Measurements from ENCODE around the gene ARFRP1. TPM values are rescaled to one million over a fixed set of nuclear protein-coding genes. Genes with fewer than 3 reads are reported as not detected.
A peak's percentile ranks its signal among the peaks of the same experiment; 100 is the strongest.

ARFRP1 gene
- total and polyA plus RNA-seq, 2 of the 13 experiments (the other 11 are each of a cell fraction or from before 2014, with no cell fraction given) = 32.0 to 51.1 TPM

DNA sequence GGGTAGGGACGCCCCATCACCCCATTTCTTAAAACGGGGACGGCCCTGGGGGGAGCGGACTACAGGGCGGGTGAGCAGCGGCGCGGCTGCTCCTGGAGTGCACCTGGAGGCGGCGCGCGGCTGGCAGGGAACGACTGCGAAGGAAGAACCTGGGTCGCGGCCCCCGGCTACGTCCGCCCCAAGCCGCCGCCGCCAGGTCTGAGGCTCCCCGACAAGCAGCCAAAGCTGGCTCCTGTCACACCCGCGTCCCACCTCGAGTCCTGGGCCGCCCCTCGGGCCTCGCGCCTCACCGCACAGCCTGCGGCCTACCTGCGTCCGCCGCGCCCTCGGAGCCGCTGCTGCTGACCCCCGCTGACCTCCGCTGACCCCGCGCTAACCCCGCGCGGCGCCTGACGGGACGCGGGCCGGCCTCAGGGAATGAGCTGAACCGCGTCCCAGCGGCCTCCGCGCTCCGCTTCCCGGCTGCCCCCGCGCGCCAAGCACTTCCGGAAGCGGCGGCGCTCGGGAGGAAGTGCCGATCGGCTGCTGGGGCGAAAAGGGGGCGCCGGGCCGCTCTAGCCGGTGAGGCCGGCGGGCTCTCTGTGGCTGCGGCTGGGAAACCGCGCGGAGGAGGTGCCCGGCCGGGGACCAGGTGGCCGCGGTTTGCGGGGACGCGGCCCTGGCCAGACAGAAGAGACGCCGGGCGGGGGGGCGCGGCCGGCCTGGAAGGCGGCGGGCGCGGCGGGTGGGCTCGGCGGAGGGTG lies at the start of gene ARFRP1, which contains the start of gene ZGPAT (continued):
- TF ChIP-seq IRF9 (CRISPR knock-in tag; IDR thresholded peaks at IDR 0.05; ENCODE audit: borderline replicate concordance) (peak; percentile 74; the same call in 1 of the 2 replicates), ZNF816 (CRISPR knock-in tag; IDR thresholded peaks at IDR 0.05; ENCODE audit: borderline replicate concordance) (peak; percentile 91), ATF7 (IDR thresholded peaks at IDR 0.05) (no peak), ATF7 (CRISPR knock-in tag; IDR thresholded peaks at IDR 0.05) (peak; percentile 91), NR2F1 (CRISPR knock-in tag; IDR thresholded peaks at IDR 0.05) (peak; percentile 99 to 100), TMF1 (CRISPR knock-in tag; IDR thresholded peaks at IDR 0.05; ENCODE audit: low read depth) (peak; percentile 98), ZNF501 (CRISPR knock-in tag; IDR thresholded peaks at IDR 0.05) (peak; percentile 94; the same call in 1 of the 2 replicates), NFRKB (IDR thresholded peaks at IDR 0.05) (no peak), THYN1 (CRISPR knock-in tag; IDR thresholded peaks at IDR 0.05; ENCODE audit: borderline replicate concordance, low read depth) (peak; percentile 95; the same call in 1 of the 2 replicates), AKNA (CRISPR knock-in tag; IDR thresholded peaks at IDR 0.05; ENCODE audit: borderline replicate concordance) (no peak), ZFP82 (CRISPR knock-in tag; IDR thresholded peaks at IDR 0.05; ENCODE audit: borderline replicate concordance) (peak; percentile 99), RAD21 (CRISPR knock-in tag; IDR thresholded peaks at IDR 0.05) (peak; percentile 78), ZSCAN12 (CRISPR knock-in tag; IDR thresholded peaks at IDR 0.05) (peak; percentile 68; the same call in 1 of the 2 replicates), ZSCAN29 (CRISPR knock-in tag; conservative IDR thresholded peaks at IDR 0.05) (peak; percentile 40; the same call in 1 of the 2 replicates), KLF9 (CRISPR knock-in tag; IDR thresholded peaks at IDR 0.05; ENCODE audit: low read depth) (peak; percentile 74; the same call in 1 of the 2 replicates), HDAC1 (CRISPR knock-in tag; IDR thresholded peaks at IDR 0.05) (peak; percentile 99), SOX13 (IDR thresholded peaks at IDR 0.05) (no peak), SOX13 (CRISPR knock-in tag; conservative IDR thresholded peaks at IDR 0.05 in 1 of 2, IDR thresholded peaks at IDR 0.05 in 1 of 2) (peak in 1 of 2 experiments; percentile 62; a peak in 2 of 4 replicates), MEIS2 (CRISPR knock-in tag; IDR thresholded peaks at IDR 0.05) (peak; percentile 80), RFX1 (IDR thresholded peaks at IDR 0.05) (no peak; the same call in 1 of the 2 replicates)
